ENCODE measurements around the gene WNK1. TPM values are rescaled to one million over a fixed set of nuclear protein-coding genes. Genes with fewer than 3 reads are reported as not detected.

WNK1 gene
- total and polyA plus RNA-seq, 2 donors from 2014 or later: 40.2 to 173 TPM

DNA sequence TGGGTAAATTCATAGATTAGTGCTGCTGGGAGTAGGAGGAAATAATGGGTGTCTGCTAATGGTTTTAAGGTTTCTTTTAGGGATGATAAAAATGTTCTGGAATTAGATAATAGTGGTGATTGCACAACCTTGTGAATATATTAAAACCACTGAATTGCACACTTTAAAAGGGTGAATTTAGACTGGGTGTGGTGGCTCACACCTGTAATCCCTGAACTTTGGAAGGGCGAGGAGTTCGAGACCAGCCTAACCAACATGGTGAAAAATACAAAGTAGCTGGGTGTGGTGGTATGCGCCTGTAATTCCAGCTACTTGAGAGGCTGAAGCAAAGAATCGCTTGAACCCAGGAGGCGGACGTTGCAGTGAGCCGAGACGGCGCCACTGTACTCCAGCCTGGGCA, 195.9 kb downstream of the WNK1 start:
- H3K27ac ChIP-seq (ENCODE audit: low read depth in 2 of 2, low read length in 2 of 2): no peak overlapping the region
- no peak overlapping the region for H3K9ac ChIP-seq (ENCODE audit: low read length in 3 of 3)
- intact Hi-C loops (cut with DNase I): no loop called here
- FAIRE-seq: no peak
- peaks cover 0 to 2% (median 0%) of the 10 kb centered on the region in 3 donors for H3K4me1 ChIP-seq (ENCODE audit: control insufficient read depth in 2 of 3, insufficient read depth in 2 of 3, low read depth in 1 of 3, low read length in 3 of 3)
- H3K27me3 ChIP-seq (ENCODE audit: control insufficient read depth, insufficient read depth, low read length): no peaks in the 10 kb centered on the region
- TF ChIP-seq, protein P1, sequence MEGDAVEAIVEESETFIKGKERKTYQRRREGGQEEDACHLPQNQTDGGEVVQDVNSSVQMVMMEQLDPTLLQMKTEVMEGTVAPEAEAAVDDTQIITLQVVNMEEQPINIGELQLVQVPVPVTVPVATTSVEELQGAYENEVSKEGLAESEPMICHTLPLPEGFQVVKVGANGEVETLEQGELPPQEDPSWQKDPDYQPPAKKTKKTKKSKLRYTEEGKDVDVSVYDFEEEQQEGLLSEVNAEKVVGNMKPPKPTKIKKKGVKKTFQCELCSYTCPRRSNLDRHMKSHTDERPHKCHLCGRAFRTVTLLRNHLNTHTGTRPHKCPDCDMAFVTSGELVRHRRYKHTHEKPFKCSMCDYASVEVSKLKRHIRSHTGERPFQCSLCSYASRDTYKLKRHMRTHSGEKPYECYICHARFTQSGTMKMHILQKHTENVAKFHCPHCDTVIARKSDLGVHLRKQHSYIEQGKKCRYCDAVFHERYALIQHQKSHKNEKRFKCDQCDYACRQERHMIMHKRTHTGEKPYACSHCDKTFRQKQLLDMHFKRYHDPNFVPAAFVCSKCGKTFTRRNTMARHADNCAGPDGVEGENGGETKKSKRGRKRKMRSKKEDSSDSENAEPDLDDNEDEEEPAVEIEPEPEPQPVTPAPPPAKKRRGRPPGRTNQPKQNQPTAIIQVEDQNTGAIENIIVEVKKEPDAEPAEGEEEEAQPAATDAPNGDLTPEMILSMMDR (IDR thresholded peaks at IDR 0.05; ENCODE audit: borderline replicate concordance, extremely low read depth, insufficient read depth): no peak
- H3K36me3 ChIP-seq (ENCODE audit: control insufficient read depth in 2 of 3, insufficient read depth in 3 of 3, low read length in 3 of 3): no peaks in the 10 kb centered on the region
- peak overlapping the region; percentile 65 to 96 (median 82) for H3K4me3 ChIP-seq (ENCODE audit: low read length in 3 of 3)
- peak in 1 of 5 donors; percentile 45 for DNase-seq
- H3K9me3 ChIP-seq (ENCODE audit: control insufficient read depth in 2 of 3, insufficient read depth in 1 of 3, low read length in 3 of 3): no peaks in the 10 kb centered on the region

DNA sequence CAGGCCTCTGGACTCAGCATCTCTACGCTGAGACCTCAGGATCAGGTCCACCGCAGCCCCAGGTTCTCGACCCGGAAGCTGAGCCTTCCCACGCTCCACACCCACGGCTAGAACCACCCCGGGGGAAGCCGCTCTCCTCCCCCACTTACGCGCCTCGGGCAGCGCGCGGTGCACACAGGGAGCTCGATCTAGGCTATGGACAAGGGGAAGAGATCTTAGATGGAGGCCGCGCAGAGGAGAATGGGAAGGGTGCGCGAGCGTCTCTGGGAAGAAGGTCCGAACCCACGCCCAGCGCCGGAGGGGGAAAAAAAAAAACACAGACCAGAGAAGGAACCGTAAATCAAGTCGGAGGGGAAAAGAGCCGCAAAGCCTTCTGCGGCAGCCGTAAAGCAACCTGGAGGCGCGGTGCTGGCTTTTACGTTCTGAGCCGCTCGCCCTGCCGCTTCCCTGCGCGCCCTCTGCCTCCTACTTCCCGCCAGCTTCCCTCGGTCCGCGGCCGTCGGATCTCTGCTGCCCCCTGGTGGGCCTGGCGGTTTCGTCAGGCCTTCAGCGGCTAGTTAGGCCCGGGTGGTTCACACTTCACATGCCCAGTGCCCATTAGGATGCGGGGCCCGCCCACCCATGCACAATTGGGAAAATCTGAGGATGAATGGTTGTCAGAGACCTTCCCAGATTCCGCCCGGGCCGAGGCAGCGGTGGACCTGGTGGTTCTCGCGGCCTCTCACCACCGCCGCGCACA, 197.2 kb downstream of the WNK1 start, which contains the start of gene RAD52:
Gene RAD52, minus strand, starts transcription at position 242 of the 739 bp plus-strand sequence. CDS start 16,636 bp downstream, outside the sequence.
- Histone ChIP-seq H3K9me3 (ENCODE audit: control insufficient read depth in 2 of 3, insufficient read depth in 1 of 3, low read length in 3 of 3) (no peaks in the 10 kb centered on the region), H3K36me3 (ENCODE audit: control insufficient read depth in 2 of 3, insufficient read depth in 3 of 3, low read length in 3 of 3) (no peaks in the 10 kb centered on the region), H3K4me3 (ENCODE audit: low read length in 3 of 3) (peak within 1 kb of the TSS; percentile 65 to 96 (median 82)), H3K4me1 (ENCODE audit: control insufficient read depth in 2 of 3, insufficient read depth in 2 of 3, low read depth in 1 of 3, low read length in 3 of 3) (peaks cover 0 to 2% (median 0%) of the 10 kb centered on the region in 3 donors), H3K27me3 (ENCODE audit: control insufficient read depth, insufficient read depth, low read length) (no peaks in the 10 kb centered on the region), H3K27ac (ENCODE audit: low read depth in 2 of 2, low read length in 2 of 2) (peak within 1 kb of the TSS; percentile 88), H3K9ac (ENCODE audit: low read length in 3 of 3) (peak within 1 kb of the TSS; percentile 61 to 91 (median 63))
- TF ChIP-seq, protein P1 (IDR thresholded peaks at IDR 0.05; ENCODE audit: borderline replicate concordance, extremely low read depth, insufficient read depth): peak; percentile 91
- FAIRE-seq (peak; percentile 56), DNase-seq (peak; percentile 99)
- intact Hi-C loops (cut with DNase I): no loop called here

DNA sequence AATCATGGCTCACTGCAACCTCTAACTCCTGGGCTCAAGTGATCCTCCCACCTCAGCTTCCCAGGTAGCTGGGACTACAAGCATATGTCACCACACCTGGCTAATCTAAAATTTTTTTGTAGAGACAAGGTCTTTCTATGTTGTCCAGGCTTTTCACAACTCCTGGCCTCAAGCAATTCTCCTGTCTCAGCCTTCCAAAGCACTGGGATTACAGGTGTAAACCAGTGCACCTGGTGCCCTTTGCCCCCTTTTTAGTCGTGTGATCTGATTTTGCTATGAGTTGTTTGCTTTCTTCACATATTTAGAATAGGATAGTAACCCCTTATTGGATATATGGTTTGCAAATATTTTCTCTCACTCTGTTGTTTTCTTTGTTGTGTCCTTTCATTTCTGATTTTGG, 198.8 kb downstream of the WNK1 start:
- TF ChIP-seq, protein P1 (IDR thresholded peaks at IDR 0.05; ENCODE audit: borderline replicate concordance, extremely low read depth, insufficient read depth): no peak
- Histone ChIP-seq H3K27ac (ENCODE audit: low read depth in 2 of 2, low read length in 2 of 2) (no peak overlapping the region), H3K27me3 (ENCODE audit: control insufficient read depth, insufficient read depth, low read length) (no peaks in the 10 kb centered on the region), H3K4me3 (ENCODE audit: low read length in 3 of 3) (no peak overlapping the region), H3K9ac (ENCODE audit: low read length in 3 of 3) (no peak overlapping the region), H3K9me3 (ENCODE audit: control insufficient read depth in 2 of 3, insufficient read depth in 1 of 3, low read length in 3 of 3) (no peaks in the 10 kb centered on the region), H3K36me3 (ENCODE audit: control insufficient read depth in 2 of 3, insufficient read depth in 3 of 3, low read length in 3 of 3) (no peaks in the 10 kb centered on the region), H3K4me1 (ENCODE audit: control insufficient read depth in 2 of 3, insufficient read depth in 2 of 3, low read depth in 1 of 3, low read length in 3 of 3) (peaks cover 0 to 2% (median 0%) of the 10 kb centered on the region in 3 donors)
- no peak for DNase-seq
- FAIRE-seq: no peak
- intact Hi-C loops (cut with DNase I): no loop called here
